ENCODE measurements around the gene P4HA2.

P4HA2 gene

DNA sequence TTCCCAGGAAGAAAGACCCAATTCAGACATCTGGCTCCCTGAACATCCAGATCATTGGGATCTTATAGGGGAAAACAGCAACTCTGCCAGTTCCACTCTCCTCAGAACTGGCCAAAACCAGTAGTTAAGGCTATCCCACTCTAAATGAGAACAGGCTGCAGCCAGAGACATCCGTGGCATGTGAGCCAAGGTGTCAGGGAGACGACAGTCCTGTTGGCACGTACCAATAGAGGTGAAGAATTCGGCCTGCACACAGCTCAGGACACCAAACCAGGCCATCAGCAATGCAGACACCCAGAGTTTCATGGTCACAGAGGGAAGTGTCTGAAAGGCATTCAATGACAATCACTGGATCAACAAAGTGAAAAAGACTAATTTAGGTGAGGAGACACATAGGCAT, 9.3 kb downstream of the P4HA2 start:
- Histone ChIP-seq H4K20me1 (ENCODE audit: insufficient read depth, low read length, poor library complexity, severe bottlenecking) (no peaks in the 10 kb centered on the region), H3K27me3 (ENCODE audit: insufficient read depth, low read length, poor library complexity, severe bottlenecking) (no peaks in the 10 kb centered on the region), H2AFZ (ENCODE audit: low read length) (no peak overlapping the region), H3F3A (ENCODE audit: low read depth) (no peaks in the 10 kb centered on the region), H3K4me3 (ENCODE audit: low read length, poor library complexity, severe bottlenecking) (no peak overlapping the region), H3K36me3 (ENCODE audit: insufficient read depth, low read length) (no peaks in the 10 kb centered on the region), H3K4me1 (ENCODE audit: insufficient read depth, low read length, poor library complexity, severe bottlenecking) (no peaks in the 10 kb centered on the region), H3K9me2 (replicated peaks; ENCODE audit: low read depth, low read length) (no peaks in the 10 kb centered on the region), H3K4me2 (ENCODE audit: low read depth, low read length, poor library complexity, severe bottlenecking) (no peak overlapping the region), H3K9me3 (ENCODE audit: insufficient read depth, low read depth, low read length) (no peaks in the 10 kb centered on the region), H3K79me2 (ENCODE audit: insufficient read depth, low read length) (no peaks in the 10 kb centered on the region), H3K9ac (ENCODE audit: low read depth, low read length, poor library complexity, severe bottlenecking) (no peak overlapping the region)
- TF ChIP-seq, protein P1, sequence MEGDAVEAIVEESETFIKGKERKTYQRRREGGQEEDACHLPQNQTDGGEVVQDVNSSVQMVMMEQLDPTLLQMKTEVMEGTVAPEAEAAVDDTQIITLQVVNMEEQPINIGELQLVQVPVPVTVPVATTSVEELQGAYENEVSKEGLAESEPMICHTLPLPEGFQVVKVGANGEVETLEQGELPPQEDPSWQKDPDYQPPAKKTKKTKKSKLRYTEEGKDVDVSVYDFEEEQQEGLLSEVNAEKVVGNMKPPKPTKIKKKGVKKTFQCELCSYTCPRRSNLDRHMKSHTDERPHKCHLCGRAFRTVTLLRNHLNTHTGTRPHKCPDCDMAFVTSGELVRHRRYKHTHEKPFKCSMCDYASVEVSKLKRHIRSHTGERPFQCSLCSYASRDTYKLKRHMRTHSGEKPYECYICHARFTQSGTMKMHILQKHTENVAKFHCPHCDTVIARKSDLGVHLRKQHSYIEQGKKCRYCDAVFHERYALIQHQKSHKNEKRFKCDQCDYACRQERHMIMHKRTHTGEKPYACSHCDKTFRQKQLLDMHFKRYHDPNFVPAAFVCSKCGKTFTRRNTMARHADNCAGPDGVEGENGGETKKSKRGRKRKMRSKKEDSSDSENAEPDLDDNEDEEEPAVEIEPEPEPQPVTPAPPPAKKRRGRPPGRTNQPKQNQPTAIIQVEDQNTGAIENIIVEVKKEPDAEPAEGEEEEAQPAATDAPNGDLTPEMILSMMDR (conservative IDR thresholded peaks at IDR 0.05; ENCODE audit: low read length), result no peak
- no peak for TF ChIP-seq EZH2phosphoT487 (IDR thresholded peaks at IDR 0.05; ENCODE audit: borderline replicate concordance)

DNA sequence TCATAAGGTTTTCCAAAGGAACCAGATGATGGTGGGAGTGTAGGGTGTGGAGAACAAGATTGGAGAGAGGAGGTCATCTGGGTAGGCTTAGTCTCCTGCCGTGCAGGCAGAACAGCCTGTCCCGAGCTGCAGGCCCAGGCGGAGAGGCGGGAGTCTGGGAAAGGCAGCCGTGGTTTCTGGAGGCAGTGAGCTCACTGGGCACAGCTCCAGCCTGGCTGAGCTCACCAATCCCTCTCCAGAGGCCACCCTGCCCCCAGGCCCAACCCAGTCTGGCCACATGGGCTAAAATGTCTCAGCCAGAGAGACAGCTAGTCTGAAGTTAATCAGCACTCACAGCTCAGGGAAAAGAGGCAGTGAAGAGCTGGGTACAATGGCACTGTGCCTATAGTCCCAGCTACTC, 12.3 kb downstream of the P4HA2 start:
- Histone ChIP-seq H3K79me2 (ENCODE audit: insufficient read depth, low read length) (no peaks in the 10 kb centered on the region), H4K20me1 (ENCODE audit: insufficient read depth, low read length, poor library complexity, severe bottlenecking) (no peaks in the 10 kb centered on the region), H3K4me3 (ENCODE audit: low read length, poor library complexity, severe bottlenecking) (no peak overlapping the region), H3K9me2 (replicated peaks; ENCODE audit: low read depth, low read length) (no peaks in the 10 kb centered on the region), H3K9me3 (ENCODE audit: insufficient read depth, low read depth, low read length) (no peaks in the 10 kb centered on the region), H2AFZ (ENCODE audit: low read length) (no peak overlapping the region), H3K4me2 (ENCODE audit: low read depth, low read length, poor library complexity, severe bottlenecking) (no peak overlapping the region), H3K27me3 (ENCODE audit: insufficient read depth, low read length, poor library complexity, severe bottlenecking) (no peaks in the 10 kb centered on the region), H3K9ac (ENCODE audit: low read depth, low read length, poor library complexity, severe bottlenecking) (no peak overlapping the region), H3F3A (ENCODE audit: low read depth) (no peaks in the 10 kb centered on the region), H3K36me3 (ENCODE audit: insufficient read depth, low read length) (no peaks in the 10 kb centered on the region), H3K4me1 (ENCODE audit: insufficient read depth, low read length, poor library complexity, severe bottlenecking) (no peaks in the 10 kb centered on the region)
- TF ChIP-seq EZH2phosphoT487 (IDR thresholded peaks at IDR 0.05; ENCODE audit: borderline replicate concordance), result no peak
- TF ChIP-seq, protein P1 (conservative IDR thresholded peaks at IDR 0.05; ENCODE audit: low read length), result no peak

DNA sequence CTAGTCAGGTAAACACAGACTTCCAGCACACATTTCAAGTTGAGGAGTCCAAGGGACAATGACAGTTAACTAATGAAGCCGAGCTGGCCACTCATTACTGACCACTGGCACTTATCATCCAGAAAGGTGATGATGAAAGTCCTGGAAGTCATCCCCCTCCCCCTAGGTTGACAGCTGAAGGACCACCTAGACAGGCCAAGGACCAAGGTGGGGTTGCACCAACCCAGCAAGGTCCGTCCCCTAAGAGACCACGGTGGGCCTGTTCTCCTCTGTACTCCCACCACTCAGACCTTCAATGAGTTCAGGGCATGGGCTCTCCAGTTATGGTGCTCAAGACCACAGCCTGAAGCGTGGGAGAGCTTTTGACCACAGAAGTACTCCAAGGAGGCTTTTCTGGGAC, 13.2 kb downstream of the P4HA2 start:
- Histone ChIP-seq H4K20me1 (ENCODE audit: insufficient read depth, low read length, poor library complexity, severe bottlenecking) (no peaks in the 10 kb centered on the region), H3K4me2 (ENCODE audit: low read depth, low read length, poor library complexity, severe bottlenecking) (no peak overlapping the region), H3K9me2 (replicated peaks; ENCODE audit: low read depth, low read length) (no peaks in the 10 kb centered on the region), H3K9ac (ENCODE audit: low read depth, low read length, poor library complexity, severe bottlenecking) (no peak overlapping the region), H3K36me3 (ENCODE audit: insufficient read depth, low read length) (no peaks in the 10 kb centered on the region), H3K27me3 (ENCODE audit: insufficient read depth, low read length, poor library complexity, severe bottlenecking) (no peaks in the 10 kb centered on the region), H3K4me3 (ENCODE audit: low read length, poor library complexity, severe bottlenecking) (no peak overlapping the region), H3F3A (ENCODE audit: low read depth) (no peaks in the 10 kb centered on the region), H3K9me3 (ENCODE audit: insufficient read depth, low read depth, low read length) (no peaks in the 10 kb centered on the region), H3K79me2 (ENCODE audit: insufficient read depth, low read length) (no peaks in the 10 kb centered on the region), H3K4me1 (ENCODE audit: insufficient read depth, low read length, poor library complexity, severe bottlenecking) (no peaks in the 10 kb centered on the region), H2AFZ (ENCODE audit: low read length) (no peak overlapping the region)
- TF ChIP-seq, protein P1 (conservative IDR thresholded peaks at IDR 0.05; ENCODE audit: low read length), result no peak
- TF ChIP-seq EZH2phosphoT487 (IDR thresholded peaks at IDR 0.05; ENCODE audit: borderline replicate concordance), result no peak
